ENCODE results near the gene MTX3. TPM values are rescaled to one million over a fixed set of nuclear protein-coding genes. Genes with fewer than 3 reads are reported as not detected.

Gene MTX3
- total RNA-seq, 2 experiments from 2014 or later: 26.0 to 29.0 TPM

- POLR2A ChIA-PET: no interaction called here
- CTCF ChIA-PET: no interaction called here
These were observed 36.4 kb downstream of the MTX3 start for GRCh38 chr5:79954620-79955019.

DNA sequence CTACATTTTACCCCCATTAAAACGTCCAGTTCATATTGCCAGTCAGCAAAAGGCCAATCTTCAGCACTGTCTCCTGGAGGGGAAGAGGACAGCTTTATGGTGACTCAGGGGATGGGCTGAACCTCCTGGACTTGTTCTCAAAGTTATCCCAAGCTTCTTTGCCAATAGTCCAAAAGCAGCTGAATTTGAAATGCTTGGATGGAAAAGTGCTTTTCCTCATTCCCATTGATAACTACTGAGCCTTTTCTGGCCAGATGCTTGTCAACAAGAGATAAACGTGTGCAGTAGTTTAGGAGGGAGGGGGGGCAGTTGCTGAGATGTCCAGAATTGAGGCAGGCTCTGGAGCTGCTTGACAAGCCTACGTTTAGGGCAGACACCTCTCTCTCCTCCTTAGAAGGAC lies 43.5 kb downstream of the MTX3 start:
- CTCF ChIA-PET: no interaction called here

GRCh38 chr5:79938468-79938867 lies 52.6 kb downstream of the MTX3 start:
- ChIA-PET CTCF (no interaction called here), POLR2A (interaction anchor here (0.7 kb wide), 1 partner anchor 52 kb away, joined by 3 read pairs; no protein-coding TSS in a partner anchor)

More for the DNA sequence above, 43.5 kb downstream of the MTX3 start:
- POLR2A ChIA-PET: no interaction called here

DNA sequence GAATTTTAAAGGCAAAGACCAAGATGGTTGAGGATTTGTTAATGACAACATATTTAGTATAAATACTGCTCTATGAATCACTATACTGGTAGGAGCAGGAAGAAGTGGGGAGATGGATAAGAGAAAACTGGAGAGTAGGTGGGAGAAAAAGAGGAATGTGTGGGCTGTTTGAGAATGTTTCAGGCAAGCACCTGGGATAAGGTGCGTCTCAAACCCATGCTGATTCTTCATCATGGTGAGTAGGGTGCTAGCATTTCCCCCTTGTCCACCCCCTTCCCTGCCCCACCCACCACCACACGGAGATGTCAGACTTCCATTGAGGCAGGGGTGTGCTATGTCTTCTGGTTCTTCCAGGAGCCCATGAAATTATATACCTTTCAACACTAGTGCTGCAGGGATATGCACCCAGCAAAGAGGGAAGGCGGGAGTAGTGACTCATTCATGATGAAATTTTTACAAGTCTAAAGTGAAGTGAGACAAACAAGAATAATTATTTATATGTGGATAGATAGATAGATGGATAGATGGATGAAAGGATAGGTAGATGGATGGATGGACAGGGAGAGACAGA lies 54.3 kb downstream of the MTX3 start:
- ChIA-PET POLR2A (no interaction called here), CTCF (no interaction called here)

- POLR2A ChIA-PET: no interaction called here
- CTCF ChIA-PET: no interaction called here
These were observed 54.9 kb downstream of the MTX3 start for GRCh38 chr5:79936002-79936645.

GRCh38 chr5:79934681-79935080 lies 56.4 kb downstream of the MTX3 start:
- ChIA-PET POLR2A (no interaction called here), CTCF (interaction anchor here (0.8 kb wide), 1 partner anchor 9 kb away, joined by 5 read pairs; no protein-coding TSS in a partner anchor)

- CTCF ChIA-PET: no interaction called here
- POLR2A ChIA-PET: no interaction called here
These were observed 58.3 kb downstream of the MTX3 start for GRCh38 chr5:79932510-79933504.

GRCh38 chr5:79931866-79932265 lies 59.2 kb downstream of the MTX3 start:
- CTCF ChIA-PET: interaction anchor here (0.6 kb wide), 1 partner anchor 1196 kb away, joined by 4 read pairs; no protein-coding TSS in a partner anchor

DNA sequence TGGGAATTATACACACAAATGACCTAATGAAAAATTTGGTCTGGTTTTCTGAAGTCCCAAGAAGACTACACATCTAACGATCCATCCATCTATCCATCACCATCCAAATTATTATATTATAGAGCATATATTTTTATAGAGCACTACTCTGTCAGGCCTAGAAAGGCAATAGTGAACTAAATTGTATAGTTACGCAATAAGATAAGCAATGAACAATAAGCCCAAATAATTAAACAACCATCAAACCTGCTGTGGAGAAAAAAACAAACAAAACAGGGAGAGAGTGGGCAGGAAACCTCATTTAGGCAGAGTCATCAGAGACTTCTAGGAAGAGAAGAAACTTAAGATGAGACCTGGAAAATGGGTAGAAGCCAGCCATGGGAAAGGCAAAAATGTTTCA lies 59.7 kb downstream of the MTX3 start:
- ChIA-PET CTCF (interaction anchor here (0.6 kb wide), 1 partner anchor 1196 kb away, joined by 4 read pairs; no protein-coding TSS in a partner anchor), POLR2A (no interaction called here)

More at GRCh38 chr5:79931866-79932265, 59.2 kb downstream of the MTX3 start:
- POLR2A ChIA-PET: no interaction called here

DNA sequence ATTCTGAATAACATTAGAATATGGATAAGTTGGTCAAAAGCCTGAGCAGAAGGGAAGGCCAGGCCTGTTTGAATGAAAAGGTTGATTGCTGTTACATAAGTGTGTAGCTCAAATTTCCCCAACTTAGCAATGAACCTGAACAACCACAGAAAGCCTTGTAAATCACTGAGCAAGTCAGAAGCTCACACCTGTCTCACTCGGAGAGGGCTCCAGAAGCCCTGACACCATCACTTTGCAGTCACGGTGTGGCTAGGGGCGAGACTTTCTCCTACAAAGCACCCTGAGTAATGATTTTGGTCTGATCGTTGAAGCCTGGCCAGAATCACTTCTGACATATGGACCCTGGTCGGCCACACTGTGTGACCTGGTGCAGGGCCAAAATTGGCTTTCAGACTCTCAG lies 62.0 kb downstream of the MTX3 start:
- POLR2A ChIA-PET: no interaction called here
- CTCF ChIA-PET: no interaction called here

Other genes with a start within 250 kb of the MTX3 start
- 1 to 10 TPM; 1.7 to 1.8 TPM for gene THBS4, start 44.1 kb upstream of the MTX3 start, total RNA-seq